Left renal cortex interstitium (tissue), 4 donors: ENCODE results near the gene SLC66A1. TPM values are rescaled to one million over a fixed set of nuclear protein-coding genes. Genes with fewer than 3 reads are reported as not detected.

Experiments used
- DNase-seq, 4 donors: peaks; one replicate each; pipeline ENCODE4 v3.0.0-alpha.2; 2013; ENCODE audit warnings: low read depth in 4 of 4, low spot score in 2 of 4, missing footprints in 1 of 4
- polyA plus RNA-seq, 4 donors: library from polyadenylated mRNA; unstranded; fragments of 120-200 nt; gene quantifications; one replicate each; pipeline ENCODE4 v1.2.1, GENCODE V29; 2013; ENCODE audit not compliant: insufficient read length in 4 of 4

Gene SLC66A1
- polyA plus RNA-seq, 4 donors, result 9.6 to 18.3 (median 15.1) TPM

GRCh38 chr1:19359357-19359756 lies 47.2 kb downstream of the SLC66A1 start:
- DNase-seq, result no peak

- DNase-seq, result no peak
Measured at GRCh38 chr1:19360016-19360415, 47.9 kb downstream of the SLC66A1 start.

GRCh38 chr1:19360432-19360831 lies 48.3 kb downstream of the SLC66A1 start:
- DNase-seq, result no peak

GRCh38 chr1:19360843-19361610 lies 48.9 kb downstream of the SLC66A1 start:
- no peak for DNase-seq

DNA sequence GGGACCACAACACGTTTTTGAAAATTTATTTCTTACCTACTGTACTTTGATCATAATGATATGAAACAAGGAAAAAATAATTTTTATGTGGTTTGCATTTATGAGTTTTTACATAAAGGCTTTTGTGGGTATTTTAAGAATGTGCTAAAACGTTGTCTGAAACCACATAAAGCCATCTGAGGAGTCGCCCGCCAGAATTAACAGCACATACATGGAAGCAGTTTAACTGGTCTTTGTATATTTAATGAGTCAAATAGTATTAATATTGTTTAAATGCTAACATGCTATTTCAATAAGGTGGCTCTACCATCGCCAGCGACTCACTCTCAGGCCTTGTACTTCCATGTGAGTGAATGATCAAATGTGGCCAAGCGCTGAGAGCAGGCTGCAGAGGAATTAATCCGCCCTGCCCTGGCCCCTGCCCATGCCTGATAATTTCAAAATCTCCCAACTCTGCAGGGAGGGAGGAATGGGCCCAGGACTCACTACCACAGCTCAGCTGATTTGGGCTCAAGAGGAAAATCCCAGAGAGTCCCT lies 49.6 kb downstream of the SLC66A1 start:
- no peak for DNase-seq

GRCh38 chr1:19363536-19364152 lies 51.5 kb downstream of the SLC66A1 start:
- DNase-seq, result no peak

DNA sequence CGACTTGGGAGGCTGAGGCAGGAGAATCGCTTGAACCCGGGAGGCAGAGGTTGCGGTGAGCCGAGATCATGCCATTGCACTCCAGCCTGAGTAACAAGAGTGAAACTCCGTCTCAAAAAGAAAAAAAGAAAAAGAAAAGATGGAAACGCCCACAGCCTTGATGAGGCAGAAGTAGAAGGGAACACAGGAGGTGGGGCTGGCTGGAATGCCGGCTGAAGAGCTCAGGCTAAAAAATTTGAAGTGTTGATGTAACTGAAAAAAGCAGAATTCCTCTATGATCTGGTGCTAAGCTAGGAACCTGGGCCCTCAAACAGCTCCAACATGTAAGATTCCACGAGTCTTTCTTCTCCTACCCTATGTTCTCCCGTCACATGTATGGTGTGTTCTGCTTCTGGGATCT lies 53.6 kb downstream of the SLC66A1 start:
- no peak for DNase-seq

DNA sequence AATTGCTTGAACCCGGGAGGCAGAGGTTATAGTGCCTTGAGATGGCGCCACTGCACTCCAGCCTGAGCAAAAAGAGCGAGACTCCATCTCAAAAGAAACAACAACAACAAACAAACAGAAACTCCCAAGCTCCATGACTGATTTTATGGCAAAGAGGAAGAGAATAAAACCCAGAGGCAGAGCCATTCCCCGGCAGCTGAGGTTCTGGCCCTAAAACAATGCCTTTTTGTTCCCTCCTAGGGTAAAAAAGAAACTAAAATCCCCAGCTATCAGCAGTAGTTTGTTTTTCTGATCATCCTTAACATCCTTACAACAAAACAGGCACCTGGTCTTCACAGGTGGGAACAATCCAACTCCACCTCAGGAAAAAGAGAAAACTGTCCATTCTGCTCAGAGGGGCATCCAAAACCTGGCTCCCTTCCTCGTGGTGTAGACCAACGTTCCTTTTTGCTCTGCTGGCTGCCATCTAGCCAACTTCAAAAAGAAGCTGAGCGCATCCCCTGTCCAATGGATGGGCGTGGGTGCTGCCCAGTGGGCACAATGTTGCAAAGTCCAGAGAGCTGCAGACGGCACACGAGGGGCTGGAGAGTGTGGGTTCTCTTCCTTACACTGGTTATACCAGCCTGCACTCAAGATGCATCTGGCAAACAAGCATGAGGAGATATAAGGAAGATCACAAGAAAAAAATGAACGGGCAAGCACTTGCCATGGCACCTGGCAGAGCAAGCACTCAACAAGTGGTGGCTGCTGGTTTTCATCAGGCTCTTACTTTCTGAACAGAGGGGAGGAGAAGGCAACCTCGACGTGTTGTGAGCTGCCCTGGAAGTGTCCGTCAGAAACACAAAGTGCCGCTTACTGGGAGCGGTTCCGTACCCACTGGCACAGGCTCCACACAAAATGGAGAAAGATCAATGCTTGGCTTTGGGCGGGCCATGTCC lies 54.7 kb downstream of the SLC66A1 start:
- no peak for DNase-seq

DNA sequence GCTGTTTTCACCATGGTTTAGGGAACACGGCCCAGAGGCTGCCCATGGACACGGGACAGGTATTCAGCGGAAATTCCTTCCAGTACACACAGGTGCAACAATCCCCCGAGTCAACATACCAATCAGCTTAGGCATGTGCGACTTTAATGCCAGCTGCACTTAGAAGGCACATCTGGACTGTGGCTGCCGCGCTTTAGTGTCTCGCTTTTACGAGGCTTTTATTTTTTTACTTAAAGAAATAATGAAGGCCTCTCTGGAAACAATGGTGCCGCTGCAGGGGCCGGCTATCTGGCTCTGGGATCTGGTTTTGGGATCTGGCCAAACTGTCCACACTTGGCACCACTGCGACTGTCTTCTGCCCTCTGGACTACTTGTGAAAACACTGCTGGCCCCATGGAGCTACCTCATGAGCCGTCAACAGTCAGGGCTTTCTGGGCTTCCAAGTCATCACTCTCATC lies 55.5 kb downstream of the SLC66A1 start:
- DNase-seq, result no peak

GRCh38 chr1:19368050-19368449 lies 55.9 kb downstream of the SLC66A1 start:
- DNase-seq, result no peak

- no peak for DNase-seq
Measured at GRCh38 chr1:19368964-19369363, 56.8 kb downstream of the SLC66A1 start.

GRCh38 chr1:19369396-19370090 lies 57.4 kb downstream of the SLC66A1 start:
- no peak for DNase-seq

DNA sequence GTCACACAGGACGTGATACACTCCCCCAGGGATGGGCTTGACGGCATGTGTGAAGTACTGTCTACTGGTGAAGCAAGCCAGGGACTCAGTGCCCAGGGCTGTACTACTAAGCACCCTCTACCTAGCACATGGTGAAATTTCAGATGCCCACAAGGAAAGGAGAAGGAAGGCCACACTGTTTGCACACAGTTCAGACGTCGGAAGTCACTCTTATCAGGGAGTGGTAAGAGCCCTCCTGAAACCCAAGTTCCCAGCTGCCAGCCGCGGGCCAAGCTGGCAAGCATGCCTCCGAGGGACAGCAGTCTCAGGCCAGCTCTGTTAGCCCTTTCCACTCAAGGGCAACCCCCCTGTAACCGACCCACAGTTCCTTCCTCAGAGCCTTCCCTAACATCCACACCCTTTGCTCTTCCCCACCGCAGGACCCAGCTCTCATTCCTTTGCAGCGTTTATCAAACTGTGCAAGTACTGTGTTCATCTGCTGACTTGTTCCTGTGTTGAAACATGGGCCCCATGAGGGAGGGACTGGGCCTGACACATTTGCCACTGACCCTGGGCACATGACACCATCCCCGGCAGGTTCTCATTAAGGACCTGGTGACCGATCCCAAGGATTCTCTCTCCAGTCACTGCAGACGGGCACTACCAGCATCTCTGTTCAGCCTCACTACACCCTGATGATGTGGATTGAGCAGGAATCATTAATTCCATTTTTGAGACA lies 58.5 kb downstream of the SLC66A1 start:
- no peak for DNase-seq

DNA sequence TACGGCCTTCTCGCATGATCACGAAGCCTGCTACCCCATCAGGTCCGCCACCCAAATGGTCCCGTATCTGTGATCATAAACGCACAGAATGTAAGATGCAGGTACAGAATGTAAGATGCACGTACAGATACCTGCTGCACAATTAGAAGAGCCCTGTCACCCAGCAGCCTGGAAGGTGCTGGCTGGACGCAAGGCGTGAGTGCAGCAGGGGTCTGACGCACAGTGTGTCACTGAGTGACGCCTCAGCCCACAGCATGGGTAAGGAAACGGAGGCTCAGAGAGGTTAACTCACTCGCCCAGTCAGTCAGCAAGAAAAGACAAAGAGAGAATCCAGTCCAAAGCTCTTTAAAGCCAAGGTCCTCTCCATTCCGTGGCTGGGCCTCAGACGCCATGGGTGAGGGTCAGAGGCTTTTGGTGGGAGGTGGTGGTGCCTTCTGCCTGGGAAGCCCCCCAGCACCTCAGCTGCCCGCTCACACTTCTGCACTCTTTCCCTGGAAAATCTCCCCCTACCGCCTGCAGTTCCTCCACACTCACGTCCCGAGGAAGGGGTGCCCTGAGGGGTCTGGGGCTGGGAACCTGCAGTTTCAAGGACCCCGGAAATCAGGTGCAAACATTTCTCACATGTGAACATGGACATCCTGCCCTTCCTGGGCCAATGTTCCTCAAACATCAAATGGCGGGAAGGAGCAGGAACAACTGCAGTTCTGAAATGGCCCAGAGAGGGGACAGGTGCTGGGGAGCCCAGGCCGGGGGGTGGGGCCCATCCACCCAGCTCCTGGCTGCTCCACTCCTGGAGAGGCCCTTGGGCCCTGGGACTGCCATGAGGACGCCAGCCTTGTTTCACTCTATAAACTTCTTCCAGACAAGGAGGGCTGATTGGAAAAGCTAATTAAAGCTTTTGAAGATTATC lies 59.4 kb downstream of the SLC66A1 start:
- DNase-seq, result no peak

DNA sequence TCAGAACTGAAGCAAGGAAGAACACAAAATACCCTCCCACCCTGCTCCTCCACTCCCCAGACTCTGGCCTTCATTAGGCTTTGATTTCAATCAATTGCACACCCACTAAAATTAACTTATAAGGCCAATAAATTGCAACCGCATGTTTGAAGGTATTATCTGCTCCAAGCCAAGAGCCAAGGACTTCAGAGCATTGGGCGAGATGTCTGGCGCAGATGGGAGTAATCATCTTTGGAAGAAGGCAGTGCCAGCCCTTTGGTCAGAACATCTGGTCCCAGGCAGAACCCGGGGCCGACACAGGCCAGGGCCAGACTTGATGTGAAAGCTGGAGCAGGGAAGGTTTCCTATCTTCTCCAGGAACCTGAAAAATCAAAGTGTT lies 60.0 kb downstream of the SLC66A1 start:
- DNase-seq, result no peak

DNA sequence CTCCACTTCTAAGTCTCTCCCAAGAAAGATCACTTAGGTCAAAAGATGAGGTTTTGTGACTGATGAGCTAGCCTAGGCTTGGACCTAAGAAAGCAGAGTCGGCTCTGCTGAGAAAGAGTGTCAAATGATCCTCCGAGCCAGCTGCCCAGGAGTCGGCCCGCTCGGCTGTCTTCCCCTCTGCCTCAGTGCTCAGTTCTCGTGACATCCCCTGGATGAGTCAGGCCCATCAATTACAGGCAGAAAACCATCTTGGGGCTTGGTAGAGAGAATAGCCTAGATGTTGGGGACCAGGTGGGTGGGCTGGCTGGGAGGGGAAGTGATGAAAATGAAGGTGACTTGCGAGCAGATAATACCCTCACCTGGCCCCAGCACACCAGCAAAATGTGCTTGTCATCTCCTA lies 60.5 kb downstream of the SLC66A1 start:
- DNase-seq, result no peak

DNA sequence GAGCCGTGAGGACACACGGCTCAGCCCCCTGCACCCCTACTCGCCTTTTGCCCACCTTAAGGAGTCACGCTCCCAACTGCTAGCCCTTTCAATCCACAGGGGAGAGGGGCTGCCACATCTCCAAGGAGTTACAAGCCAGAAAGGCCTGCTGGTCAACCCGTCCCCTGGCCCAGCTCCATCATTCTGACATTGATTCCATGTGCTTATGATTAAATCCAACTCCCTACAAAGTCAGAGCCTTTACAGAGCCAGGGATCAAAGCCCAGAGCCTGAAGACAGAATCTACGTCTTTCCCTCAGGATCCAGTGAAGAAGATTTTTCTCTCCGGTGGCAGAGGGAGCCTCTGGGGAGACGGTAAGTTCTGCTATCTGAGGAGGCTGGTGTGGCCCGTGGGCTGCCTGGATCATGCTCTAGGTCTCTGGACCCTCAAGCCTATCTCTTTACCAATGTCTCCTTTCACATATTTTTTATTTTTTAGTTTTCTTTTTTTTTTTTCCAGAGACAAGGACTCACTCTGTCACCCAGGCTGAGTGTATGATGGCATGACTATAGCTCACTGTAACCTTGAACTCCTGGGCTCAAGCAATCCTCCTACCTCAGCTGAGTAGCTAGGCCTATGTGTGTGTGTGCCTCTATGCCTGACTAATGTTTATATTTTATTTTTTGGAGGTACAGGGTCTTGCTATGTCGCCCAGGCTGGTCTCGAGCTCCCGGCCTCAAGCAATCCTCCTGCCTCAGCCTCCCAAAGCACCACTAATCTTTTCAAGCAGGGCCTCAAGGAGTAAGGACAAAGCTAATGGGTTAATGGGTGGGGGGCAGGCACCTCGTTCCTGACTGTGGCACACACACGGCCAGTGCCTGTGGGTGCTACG lies 61.3 kb downstream of the SLC66A1 start:
- no peak for DNase-seq
